SW 1271 (cell line): ENCODE measurements around the gene TNNT1.
"Not testable (repeated sequence)": the region's sequence is repeated elsewhere in the genome, so short reads cannot be mapped to it uniquely, and the experiment has no call there.

Experiments used
- DNase-seq, 2 experiments: peaks; one replicate each; lab custom pipeline; 2025; lab: John Stamatoyannopoulos, UW

The TNNT1 gene

GRCh38 chr19:55109527-55110291, 39.3 kb downstream of the TNNT1 start:
- no peak for DNase-seq

GRCh38 chr19:55107252-55107651, 41.8 kb downstream of the TNNT1 start:
- DNase-seq: not testable (repeated sequence)

DNA sequence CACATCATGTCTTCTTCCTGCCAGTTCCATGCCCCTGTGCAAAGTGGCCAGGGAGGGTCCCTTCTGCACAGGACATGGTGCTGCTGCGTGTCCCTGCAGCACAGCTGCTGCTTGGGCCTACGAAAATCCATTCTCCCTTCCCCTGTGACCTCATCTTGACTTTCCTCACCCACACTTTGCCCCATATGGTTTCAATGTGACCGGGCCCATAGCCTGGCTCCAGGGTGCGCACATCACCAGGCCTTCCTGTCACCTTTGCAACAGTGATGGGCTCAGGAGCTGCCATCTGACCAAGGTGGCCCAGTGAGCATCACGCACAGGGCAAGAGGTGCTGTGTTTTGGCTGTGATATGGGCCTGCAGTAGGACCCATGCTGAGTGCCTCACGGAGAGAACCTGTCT, 42.4 kb downstream of the TNNT1 start:
- DNase-seq: no peak

DNA sequence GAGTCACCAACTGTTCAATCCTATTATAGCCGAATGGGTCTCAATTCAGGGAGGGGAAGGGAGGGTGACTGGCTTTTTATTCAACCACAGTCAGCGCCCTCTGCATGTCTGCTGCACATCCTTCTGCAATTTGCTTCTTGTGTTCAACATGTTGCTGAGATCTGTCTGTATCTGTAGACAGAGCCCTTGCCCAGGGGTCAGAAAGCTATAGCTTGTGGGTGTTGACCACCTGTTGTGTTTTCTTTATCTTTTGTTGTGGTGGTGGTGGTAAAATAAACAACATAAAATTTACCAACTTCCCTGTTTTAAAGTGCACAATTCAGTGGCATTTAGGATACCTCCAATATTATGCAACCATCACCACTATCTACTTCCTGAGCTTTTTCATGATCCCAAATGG, 43.8 kb downstream of the TNNT1 start:
- DNase-seq: no peak

DNA sequence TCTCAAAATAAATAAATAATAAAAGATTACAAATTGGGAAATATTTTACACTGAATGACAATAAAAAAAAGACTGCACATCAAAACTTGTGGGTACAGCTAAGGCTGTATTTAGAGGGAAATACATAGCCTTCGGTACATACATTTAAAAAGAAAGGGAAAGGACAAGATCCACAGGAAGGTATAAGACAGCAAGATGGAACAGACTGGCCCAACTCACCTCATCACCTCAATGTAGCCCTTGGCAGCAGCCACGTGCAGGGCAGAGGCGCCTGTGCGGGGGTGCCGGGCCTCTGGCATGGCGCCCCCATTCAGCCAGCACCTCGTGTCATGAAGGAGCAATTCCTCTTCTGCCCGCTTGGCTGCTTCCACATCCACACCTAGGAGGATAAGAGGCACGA, 45.8 kb downstream of the TNNT1 start:
- no peak for DNase-seq

DNA sequence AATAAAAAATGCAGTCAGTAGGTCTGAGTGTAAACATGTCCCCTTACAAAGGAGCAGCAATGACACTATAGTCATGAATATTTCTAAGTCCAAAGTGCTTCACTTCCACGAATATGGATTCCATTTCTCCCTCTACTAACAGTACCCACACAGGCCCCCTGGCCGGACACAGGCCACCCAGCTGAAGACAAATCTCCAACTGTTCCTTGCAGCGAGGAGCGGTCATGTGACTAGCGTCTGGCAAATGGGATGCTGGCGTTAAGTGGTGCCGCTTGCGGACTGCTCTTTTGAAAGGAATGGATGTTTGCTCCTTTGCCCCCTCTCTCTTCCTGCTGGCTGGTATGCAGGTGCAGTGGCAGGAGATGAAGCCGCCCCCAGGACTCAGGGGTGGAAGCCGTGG, 47.7 kb downstream of the TNNT1 start:
- no peak for DNase-seq

DNA sequence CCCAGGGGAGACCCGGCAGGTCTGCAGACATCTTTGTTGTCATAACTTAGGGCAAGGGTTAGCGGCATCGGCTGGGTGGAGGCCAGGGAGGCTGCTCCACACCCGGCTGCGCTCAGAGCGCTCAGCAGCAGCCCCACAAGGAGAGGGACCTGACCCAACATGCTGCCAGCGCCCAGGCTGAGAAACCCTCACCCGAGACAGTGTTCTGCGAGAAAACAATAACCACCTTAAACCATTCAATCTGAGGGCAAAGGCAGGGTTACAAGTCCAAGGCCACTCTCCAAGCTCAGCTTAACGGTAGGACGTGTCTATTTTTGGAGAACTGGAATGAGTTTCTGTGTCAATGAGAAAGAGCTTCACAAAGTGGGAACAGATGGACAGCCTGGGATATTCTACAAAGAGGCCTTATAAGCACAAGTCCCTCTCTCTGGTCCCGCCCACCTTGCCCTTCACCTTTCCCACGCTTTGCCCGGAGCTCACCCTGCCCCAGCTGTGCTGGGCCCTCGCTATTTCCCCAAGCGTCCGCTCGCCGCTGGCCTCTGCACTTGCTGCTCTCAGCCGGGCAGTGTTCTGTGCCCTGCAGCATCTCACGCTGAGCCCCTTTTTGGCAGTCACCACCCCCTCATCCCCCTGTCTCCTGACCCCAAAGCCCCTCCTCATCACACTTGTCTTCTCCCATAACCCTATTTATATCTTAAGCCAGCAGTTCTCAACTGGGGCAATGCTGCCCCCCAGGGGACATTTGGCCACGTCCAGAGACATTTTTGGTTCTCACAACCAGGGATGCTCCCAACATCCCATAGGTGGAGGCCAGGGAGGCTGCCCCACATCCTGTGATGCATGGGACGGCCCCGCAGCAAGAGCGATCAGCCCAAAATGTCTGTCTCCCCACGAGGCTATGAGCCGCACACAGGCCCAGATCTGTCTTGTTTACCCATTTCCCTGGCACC, 49.2 kb downstream of the TNNT1 start:
- no peak for DNase-seq

- no peak for DNase-seq
These were observed 50.1 kb downstream of the TNNT1 start for GRCh38 chr19:55098716-55099556.

DNA sequence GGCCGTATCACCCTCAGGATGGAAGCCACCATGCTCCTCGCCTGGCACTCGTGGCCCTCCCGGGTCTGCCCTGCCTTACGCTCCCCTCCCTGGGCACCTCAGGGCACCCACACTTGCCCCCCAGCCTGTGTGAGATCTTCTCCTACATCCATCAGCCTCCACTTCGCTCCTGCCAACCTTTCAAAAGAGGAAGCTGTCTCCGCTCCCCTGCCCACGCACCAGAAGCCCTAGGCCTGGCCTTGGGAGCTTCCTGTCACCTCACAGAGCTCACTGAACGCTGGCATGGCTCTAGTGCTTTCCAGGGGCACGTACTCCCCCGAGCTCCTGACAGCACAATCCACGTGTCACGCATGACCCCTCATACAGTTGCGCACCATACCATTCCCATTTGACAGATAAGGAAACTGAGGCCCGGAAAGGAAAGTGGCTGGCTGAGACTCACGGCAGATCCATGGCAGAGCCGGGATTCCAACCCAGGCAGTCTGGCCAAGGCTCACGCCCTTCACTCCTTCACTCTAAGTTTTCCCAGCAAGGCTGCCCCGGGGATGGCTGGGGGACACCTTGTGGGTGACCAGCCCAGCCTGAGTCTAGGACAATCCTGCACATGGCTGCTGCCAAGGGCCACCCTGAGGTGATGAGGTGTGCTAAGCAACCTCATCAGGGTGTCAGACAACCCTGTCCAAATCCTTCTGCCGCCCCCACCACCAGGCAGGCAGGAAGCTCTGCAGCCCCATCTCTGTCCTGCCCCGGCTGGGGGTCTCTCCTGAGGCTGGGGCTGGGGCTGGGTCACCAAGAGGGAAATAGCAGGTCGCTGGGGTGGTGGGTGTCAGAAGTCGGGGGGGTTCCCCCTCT, 50.9 kb downstream of the TNNT1 start:
- no peak for DNase-seq

DNA sequence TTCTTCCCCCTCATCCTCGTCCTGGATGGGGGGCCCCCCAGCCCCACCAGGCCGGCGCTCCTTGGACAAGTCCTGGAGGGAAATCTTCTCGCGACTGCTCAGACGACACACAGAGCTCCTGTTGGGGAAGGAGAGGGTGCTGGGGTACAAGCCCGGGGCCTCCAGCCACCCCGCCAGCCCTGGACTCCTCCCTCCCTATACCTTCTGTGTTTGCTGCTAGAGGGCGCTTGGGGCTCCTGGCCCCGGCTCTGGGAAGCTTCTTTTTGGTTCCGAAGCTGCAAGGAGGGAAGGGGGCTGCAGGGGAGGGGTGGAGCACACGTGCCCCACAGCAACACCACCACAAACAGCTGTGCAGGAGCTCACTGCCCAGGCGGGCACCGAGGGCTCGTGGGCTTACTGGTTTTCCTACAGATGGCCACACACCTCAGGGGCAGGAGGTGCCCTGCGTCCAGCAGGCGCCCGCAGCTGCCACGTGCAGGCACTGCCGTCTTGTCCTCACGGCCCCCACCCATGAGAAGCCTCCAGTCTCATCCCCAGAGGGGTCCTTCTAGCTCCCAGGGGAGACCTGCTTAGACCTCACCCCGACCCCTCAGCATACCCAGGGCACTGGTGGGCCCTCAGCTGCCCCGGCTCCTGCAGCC, 52.8 kb downstream of the TNNT1 start:
- no peak for DNase-seq

DNA sequence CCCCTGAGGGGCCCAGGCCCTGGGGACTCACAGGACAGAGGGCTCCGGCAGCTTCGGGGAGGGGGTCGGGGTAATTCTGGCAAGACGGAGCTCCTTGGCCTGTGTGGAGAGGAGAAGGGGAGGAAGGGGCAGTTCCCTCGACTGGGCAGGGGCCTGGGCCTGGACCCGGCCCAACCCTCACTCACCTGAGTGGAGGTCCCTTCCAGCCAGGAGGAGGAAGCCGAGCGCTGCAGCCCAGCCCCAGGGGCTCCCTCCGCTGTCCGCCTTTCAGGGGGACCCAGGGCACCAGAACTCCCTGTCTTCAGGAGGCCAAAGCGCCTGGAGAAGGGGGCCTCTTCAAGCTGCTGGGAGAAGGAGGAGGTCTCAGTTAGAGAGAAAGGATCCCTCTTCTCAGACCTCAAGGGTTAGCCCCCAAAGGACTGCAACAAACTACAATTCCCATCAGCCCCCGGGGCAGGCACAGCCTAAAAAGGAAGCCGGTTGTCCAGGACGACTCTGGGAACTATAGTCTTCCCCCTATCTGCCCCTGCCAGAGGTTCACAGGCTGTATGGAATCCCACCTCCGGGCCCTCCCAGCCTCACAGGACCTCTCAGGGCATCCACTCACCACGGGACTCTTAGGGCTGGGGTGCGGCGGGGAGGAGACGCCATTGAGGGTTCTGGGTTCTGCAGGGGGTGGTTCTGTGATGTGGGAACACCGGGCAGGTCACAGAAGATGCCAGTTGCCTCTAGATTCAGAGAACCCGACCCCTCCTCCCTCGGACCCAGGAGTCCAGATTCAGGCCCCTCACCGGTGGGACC, 53.5 kb downstream of the TNNT1 start:
- no peak for DNase-seq

- no peak for DNase-seq
These were observed 54.3 kb downstream of the TNNT1 start for GRCh38 chr19:55094456-55095259.

DNA sequence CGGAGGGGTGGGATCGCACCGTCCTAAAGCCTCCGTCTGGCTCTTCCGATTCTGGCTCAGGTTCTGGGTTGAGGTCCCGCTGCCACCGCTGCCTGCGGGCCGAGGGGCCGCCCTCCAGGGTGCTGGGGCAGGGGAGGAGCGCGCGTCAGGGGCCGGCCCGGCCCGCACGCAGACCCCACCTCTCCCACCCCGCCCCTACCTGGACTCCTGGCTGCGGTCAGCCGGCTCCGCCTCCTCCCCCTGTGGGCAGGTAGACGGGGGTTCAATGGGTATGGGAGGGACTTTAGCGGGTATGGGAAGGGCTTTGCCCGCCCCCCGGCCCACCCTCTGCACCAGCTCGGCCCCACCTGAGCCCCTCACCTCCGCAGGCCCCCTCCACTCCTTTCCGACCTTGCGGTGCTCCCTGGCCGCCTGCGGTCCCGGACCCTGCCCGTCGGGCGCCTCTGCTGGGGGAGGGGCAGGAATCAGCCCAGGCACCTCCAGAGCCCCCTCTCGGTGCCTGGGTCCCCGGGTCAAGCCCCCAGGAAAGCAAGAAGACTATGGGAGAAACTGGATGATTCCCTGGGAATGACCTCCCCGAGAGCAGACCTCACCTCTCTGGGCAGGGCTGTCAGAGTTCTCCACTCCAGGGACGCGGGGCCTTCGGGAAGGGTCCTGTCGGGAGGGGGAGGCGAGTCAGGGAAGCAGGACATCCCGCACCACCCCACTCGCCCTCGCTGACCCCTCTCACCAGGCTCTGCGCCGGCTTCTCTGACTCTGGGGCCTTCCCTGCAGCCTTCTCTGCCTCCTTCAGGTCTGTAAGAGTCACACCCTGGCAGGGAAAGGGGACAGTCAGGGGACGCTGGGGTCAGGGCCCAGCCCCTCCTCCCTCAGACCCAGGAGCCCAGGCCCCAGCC, 56.3 kb downstream of the TNNT1 start:
- no peak for DNase-seq

- no peak for DNase-seq
These were observed 57.1 kb downstream of the TNNT1 start for GRCh38 chr19:55091955-55092354.

DNA sequence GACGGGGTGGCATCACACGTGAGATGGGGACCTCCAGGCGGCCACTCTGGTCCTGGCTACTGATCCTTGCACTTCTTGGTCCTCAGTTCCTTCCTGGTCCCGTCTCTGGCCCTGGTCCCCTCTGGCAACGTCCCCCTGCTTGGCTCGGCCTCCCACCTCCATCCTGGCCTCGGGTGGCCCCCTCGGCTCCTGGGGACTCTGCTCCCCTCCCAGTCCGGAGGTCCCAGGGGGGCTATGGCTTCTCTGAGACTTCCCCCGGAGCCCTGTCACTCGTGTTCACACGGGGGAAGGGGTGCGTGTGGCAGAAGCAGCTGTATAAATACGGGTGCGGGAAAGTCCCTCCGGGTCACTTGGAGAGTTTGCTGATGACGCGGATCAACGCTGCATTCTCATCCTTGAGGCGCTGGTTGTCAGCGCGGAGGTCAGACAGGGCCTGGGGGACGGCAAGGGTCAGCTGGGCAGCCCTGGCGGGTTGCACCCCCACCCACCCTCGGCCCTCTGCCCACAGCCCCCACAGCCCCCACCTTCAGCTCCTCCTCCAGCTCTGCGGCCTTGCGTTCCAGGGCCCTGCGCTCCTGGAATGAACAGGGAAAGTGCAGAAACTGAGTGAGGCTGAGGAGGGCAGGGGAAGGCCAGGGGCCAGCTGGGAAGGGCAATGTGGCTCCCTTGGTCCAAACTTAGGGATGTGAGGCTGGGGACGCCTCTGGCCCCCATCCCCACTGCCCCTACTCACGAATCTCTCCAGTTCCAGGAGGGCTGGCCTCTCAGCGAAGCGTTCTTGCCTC, 57.7 kb downstream of the TNNT1 start:
- no peak for DNase-seq

DNA sequence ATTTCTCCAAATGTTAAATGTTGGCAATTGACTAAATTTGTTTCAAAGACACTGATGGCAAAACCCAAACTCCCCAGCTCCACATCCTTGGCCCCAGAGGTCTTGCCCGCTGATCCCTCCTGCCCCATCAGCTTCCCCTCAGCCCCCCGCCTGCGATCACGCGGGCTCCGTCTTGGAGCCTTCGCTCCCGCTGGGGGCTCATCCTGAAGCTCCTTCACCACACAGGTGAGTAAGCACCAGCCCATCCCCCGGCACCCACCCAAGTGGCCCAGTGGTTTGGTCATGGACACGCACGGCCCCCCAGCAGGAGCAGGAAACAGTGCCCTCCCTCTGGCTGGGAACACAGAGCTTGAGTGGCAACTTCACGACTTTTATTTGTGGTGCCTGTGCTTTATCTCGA, 58.4 kb downstream of the TNNT1 start:
- no peak for DNase-seq

DNA sequence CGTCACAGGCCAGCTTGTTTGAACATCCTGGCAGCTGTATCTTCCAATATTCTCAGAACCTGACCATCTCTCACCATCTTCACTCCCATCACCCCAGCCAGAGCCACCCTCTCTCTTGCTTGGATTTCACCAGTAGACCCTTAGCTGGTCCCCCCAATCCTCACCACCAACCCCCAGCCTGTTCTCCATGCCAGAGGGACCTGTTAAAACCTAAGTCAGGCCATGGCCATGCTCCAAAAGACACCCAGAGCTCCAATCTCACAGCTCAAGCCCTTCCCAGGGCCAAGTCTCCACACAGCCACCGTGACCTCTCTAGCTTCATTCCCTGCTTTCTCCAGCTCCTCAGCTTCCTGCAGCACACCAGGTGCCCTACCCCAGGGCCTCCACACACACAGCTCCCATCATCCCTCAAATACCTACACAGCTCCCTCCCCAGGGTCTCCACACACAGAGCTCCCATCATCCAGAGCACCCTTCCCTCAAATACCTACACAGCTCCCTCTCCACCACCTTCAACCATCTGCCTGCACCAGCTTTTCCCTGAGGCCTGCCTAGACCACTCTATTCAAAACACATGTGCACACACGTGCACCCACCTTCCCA, 59.6 kb downstream of the TNNT1 start:
- DNase-seq: no peak
